ENCODE data around the gene NID1.
"Not testable (repeated sequence)": the region's sequence is repeated elsewhere in the genome, so short reads cannot be mapped to it uniquely, and the experiment has no call there.

Gene NID1

DNA sequence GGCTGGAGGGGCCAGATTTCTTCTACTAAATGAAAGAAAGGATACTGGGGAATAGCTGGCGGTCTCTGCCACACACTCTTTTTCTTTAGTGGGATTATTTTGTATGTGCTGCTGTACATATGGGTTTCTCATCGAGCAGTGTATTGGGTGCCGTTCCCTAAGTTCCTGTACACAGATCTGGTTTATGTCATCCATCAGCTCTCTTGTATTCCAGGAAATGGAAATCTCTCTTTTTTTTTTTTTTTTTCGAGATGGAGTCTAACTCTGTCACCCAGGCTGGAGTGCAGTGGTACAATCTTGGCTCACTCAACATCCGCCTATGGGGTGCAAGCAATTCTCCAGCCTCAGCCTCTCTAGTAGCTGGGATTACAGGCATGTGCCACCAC, 27.0 kb upstream of the NID1 start:
- no peak for DNase-seq

- no peak for DNase-seq
These were observed 25.9 kb upstream of the NID1 start for GRCh38 chr1:236090741-236091147.

GRCh38 chr1:236089046-236089773, 24.3 kb upstream of the NID1 start:
- DNase-seq: no peak

GRCh38 chr1:236086537-236086936, 21.6 kb upstream of the NID1 start:
- no peak for DNase-seq

DNA sequence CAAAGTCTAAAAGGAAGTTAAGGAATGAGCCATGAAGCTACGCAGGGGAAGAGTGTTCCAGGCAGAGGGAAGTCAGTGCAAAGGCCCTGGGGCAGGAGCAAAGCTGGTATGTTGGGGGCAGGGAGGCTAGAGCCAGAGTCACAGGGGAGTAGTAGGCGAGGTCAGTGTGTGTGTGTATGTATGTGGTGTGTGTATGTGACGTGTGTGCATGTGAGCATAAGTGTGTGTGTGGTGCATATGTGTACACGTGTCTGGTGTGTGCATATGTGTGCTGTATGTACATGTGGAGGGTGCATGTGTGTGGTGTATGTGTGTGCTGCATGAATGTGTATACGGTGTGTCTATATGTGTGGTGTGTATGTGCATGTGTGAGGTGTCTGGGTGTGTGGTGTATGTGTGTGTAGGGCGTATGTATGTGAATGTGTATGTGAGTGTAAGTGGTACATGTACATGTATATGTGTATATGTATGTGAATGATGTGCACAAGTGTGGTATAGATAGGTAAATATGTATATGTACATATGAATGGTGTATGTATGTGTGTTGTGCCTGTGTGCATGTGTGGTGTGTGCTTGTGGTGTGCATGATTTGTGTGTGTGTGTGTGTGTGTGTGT, 20.8 kb upstream of the NID1 start:
- DNase-seq: no peak

DNA sequence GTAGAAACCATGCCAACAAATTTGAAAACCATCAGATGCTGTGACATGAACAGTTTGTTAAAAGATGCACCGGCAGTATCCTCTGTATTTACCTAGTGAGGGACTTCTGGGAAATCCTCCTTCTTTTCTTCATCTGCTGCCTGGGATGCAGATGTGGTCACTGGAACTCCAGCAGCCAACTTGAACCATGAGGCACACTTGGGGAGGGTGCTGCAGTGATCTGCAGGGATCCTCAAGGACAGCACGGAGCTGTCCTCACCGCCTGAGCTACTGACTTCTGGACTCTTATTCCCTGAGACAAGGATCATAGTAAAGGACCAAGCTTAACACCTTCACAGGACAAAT, 19.5 kb upstream of the NID1 start:
- no peak for DNase-seq

- no peak for DNase-seq
These were observed 18.9 kb upstream of the NID1 start for GRCh38 chr1:236083650-236084385.

GRCh38 chr1:236082526-236082925, 17.6 kb upstream of the NID1 start:
- DNase-seq: no peak

GRCh38 chr1:236081546-236082227, 16.8 kb upstream of the NID1 start:
- DNase-seq: no peak

DNA sequence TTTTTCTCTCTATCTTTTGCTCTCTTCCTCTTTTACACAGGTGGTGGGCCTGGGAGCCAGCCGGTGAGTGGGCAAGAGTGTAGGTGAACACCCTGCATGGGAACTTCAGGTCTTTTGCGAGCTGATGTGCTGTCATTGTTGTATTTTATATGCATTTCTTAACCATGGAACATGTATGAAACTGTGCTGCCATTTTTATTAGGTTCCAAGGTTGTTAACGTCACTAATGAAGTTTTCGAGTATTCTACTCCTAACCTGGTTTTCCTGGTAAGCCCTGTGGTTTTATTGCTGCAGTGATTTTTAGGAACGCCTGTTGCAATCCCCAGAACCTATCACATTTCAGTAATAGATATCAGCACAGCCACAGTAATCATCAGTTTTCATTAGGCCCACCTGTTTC, 14.8 kb upstream of the NID1 start:
- DNase-seq: no peak

- no peak for DNase-seq
These were observed 14.1 kb upstream of the NID1 start for GRCh38 chr1:236078993-236079392.

GRCh38 chr1:236078077-236078476, 13.2 kb upstream of the NID1 start:
- DNase-seq: not testable (repeated sequence)

DNA sequence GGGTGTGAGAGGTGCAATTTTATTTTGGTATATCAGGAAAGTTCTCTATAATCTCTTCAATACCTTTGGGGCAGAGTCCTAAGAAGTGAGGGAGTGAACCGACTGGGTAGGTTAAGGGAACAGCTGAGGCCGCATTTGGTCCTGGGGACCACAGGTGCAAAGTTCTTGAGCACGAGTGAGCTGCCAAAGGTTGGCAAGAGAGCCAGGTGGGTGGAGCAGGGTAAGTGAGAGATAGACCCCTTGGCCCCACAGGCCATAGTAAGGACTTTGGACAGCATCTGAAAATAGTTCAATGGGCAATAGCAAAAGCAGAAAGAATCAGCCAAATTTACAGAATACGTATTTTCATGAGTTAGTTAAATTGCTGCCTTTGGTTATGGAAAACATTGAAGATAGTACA, 11.0 kb upstream of the NID1 start:
- no peak for DNase-seq

DNA sequence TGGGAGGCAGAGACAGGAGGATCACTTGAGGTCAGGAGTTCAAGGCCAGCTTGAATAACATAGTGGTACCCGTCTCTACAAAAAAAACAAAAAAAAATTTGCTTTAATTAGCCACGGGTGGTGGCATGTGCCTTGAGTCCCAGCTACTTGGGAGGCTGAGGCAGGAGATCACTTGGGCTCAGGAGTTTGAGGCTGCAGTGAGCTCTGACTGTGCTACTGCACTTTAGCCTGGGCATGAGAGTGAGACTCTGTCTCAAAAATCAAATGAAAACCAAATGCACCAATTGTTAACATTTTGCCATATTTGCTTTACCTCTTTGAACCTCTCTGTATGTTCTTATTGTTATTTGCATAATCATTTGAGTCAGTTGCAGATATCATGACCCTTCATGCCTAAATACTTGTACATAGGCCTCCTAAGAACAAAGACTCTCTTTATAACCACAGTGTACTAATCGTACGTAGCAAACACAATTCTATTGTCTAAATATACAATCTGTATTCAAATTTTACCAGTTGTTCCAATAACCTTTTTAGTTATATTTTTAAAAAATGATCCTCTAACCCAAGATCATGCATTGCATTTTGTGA, 8.5 kb upstream of the NID1 start:
- no peak for DNase-seq

- peak; percentile 21 for DNase-seq
These were observed 7.1 kb upstream of the NID1 start for GRCh38 chr1:236072001-236072400.

DNA sequence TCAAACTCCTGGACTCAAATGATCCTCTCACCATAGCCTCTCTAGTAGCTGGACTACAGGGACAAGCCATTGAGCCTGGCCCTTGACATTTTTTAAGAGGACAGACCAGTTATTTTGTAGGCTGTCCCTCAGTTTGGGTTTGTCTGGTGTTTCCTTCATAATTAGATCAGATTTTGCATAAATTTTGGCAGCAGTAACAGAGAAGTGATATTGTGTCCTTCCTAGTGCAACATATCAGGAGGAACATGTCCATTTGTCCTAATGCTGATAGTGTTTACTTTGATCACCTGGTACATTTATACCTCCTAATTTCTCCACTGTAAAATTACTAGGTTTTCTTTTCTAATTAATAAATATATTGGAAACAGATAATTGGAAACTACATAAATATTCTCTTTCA, 5.9 kb upstream of the NID1 start:
- no peak for DNase-seq

- DNase-seq: no peak
These were observed 4.9 kb upstream of the NID1 start for GRCh38 chr1:236069796-236070195.

- no peak for DNase-seq
These were observed 3.1 kb upstream of the NID1 start for GRCh38 chr1:236067854-236068454.

- peak; percentile 28 for DNase-seq
These were observed 2.0 kb upstream of the NID1 start for GRCh38 chr1:236066828-236067386.

DNA sequence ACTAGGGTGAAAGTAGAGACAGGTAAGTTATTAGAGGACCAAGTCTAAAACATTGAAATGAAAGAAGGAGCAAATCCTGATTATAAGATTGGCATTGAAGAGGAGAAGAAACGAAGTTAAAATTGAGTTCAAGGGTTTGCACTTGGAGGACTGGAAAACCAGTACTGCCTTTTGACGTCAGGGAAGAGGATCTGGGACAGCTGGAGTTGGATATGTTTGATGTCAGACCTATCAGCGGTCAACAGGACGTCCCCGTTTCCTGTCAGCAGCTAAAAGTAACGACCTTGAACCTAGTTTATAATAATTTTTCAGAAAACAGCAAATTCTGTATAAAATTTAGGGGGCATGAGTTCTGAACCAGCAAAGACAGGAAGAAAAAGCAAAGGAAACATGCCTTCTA, 1.2 kb upstream of the NID1 start:
- DNase-seq: no peak

DNA sequence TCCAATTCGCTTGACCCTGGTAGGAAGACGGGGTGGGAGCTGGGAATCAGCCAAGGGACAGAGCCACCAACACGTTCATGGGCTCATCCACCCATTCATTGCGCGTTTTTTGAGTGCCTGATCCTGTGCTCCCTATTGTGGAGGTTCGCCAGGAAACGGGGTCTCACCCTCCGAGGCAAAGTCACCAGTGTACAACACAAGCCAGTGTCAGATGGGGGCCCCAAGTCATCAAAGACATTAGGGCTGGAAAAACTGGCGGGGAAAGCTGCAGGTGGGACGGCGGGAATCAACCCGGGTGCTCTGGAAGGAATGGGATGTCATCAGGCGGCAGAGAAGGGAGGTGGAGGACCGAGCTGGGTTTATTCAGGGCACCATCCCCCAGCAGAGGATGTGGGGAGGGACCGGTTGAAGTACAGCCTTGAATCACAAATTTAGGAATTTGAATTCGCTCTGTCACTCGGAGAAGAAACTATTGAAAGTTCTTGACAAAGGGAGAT, 667 bp upstream of the NID1 start:
- no peak for DNase-seq

- DNase-seq: no peak
These were observed 794 bp downstream of the NID1 start for GRCh38 chr1:236063919-236064673.

All from GF-D8 (cell line).